Germinal center (tissue), 1 donor: ENCODE results near the gene AGPAT4.
"Not testable (repeated sequence)": the region's sequence is repeated elsewhere in the genome, so short reads cannot be mapped to it uniquely, and the experiment has no call there.

ENCODE experiments used
- DNase-seq: peaks from one replicate; pipeline ENCODE4 v3.0.0; 2012; ENCODE audit warnings: mixed read lengths, low spot score

Gene AGPAT4

DNA sequence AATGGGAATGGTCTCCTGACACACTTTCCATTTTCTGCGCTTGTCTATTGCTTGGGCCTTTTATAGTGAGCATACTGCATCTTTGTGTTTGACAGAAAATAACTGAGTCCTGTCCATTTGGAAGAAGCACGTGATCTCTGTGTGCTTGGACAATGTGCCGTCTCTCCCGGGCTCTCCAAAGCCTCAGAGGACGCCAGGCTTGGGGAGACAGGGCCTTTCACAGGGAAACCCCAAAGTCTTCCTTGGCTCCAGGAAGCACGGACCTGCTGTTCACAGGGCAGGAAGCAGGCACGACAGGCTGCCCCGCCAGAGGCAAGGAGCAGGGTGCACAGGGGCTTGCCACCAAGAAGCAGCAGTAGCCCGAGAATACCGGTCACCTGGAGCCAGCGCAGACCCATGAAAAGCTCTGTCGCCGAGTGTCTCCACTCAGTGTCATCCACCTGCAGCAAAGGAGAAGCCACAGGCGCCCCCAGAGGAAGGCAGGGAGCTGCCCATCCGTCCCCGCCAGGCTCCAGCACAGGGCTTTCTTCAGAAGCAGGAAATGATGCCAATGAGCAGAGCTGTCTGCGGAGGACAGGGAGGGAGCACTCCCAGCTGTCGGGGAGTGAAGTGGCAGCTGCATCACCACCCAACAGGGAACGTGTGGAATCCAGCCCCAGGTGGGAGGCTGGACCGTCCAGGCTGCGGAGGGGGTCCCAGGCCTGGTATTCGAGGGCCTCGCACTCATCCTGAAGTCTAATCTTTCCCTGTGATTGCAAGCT is 135.1 kb downstream of the AGPAT4 start:
- no peak for DNase-seq

DNA sequence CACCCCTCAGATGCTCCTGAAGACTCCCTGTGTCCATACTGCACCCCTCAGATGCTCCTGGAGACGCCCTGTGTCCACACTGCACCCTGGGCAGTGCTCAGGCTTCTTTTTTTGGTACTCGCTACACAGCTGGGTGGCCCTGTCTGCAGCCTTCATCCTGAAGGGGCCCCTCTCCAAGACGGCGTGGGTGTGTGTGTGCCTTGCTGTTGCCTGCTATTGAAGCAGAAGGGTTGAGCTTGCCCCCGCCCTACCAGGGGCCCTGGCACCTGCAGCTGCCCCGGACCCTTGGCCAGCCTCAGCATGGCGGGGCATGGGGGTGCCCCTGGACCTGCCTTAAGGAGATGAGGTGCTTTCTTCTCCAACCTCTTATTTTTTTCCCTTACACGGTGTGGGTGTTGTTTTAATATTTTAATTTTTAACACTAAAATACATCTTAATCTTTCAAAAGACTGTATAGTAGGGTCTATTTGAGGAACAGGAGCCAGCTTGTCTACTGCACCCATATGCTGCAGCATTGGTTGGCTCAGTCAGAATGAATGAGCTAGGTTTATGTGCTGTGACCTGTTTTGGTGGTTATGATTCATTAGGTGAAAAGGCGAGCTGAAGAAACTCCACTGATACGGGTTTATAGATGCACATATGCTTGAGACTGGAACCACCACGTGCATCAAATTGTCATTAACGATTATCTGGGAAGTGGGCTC is 135.9 kb downstream of the AGPAT4 start:
- no peak for DNase-seq

DNA sequence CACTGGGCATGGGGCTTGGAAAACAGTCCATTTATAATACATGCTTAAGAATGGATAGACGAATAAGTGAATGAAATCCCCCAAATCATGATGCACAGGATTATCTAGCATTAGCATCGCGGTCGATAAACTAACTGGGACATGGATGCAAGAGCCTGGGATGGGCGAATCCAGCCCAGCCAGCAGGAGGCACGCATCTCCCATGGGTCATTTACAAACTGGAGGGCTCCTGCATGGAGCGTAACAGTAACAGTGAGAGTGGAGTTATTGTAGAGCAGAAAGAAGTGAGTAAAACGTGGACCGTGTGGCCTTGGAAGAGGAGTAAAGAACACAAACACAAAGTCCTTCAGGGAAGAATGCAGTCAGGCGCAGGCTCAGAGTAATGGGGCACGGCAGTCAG is 136.5 kb downstream of the AGPAT4 start:
- DNase-seq: no peak

DNA sequence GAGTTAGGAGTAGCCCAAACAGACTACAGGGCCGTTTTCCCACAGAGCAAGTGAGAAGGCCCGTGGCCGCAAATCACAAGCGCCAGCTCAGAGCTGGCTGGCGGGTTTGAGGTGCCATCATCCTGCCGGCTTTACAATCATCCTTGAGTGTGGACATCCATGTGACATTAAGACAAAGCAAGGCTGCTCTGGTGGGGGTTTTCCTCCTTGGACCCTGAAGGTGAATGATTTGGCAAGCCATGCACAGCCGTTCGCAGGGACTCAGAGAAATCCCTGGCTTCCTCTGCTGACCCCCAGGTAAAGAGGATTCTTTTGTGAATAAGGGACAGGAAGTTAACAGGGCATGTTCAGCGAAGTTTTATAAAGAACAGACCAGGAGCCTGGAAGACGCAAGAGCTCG is 137.2 kb downstream of the AGPAT4 start:
- DNase-seq: no peak

DNA sequence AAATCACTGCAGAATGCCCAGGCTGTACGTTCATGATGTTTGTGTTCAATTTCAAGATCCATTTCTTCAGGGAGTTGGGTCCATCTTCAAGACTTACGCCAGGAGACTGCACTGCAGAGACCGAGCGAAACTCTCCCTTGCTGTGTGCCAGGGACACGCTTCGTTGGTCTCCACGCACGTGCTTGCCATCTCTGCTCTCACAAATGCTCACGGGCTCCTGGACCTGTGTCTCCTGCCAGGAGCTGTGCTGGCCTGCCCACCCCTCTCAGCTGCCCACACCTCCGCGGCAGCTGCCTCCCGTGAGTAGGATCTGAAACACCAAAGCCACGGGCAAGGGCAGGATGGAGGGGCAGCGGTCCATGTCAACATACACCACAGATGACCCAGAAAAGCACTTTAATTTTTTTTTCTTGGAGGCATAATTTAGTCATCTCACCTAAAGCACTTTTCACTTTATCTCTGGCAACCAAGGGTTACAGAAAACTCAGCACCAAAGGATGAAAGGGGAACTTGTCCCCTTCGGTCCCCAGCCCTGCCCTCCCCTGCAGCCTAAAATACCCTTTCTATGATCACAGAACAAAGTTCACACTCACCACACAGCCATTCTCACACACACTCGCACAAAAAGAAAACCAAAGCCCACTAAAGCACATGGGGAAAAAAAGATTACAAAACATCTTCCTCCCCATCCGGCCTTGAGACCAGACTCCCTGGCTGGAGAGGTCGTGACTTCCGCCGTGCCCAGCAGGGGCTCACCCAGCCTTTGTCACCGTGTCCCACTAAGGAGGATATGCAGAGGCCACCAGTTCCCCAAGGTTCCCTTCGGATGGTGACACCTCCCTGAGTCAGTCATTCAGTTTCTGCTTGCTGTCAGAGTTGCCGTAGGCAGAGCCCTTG is 137.9 kb downstream of the AGPAT4 start:
- no peak for DNase-seq

DNA sequence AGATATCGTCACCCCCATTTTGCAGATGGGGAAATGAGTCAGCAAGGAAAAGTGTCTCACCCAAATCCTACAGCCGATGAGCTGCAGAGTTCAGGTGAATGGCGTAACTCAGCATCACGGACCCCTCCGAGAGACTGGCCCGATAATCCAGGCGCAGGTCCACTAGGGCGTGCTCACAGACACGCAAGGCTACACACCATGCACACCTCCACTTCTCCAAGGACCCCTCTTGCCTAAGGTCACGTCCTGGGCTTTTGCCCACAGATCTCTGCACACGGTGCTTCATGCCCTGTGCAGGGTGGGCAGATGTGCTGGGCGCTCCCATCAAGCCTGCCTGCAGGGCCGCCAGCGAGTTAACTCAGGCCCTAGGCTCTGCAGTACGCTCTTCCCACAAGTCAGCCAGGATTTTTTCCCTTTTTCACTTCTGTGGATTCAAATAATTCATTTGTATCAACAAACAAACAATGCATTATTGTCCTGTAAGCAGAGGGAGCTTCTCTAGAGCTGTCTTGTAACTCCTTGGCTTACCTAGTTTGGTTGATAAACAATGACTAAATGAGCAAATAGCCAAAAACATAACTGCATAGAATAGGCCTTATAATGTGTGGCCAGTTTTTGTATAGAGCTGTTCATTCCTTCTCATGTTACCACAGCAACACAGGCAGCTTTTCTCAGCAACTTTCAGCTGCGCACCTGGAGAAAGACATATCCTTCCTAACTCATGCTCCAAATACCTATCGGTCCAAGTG is 139.1 kb downstream of the AGPAT4 start:
- DNase-seq: no peak

DNA sequence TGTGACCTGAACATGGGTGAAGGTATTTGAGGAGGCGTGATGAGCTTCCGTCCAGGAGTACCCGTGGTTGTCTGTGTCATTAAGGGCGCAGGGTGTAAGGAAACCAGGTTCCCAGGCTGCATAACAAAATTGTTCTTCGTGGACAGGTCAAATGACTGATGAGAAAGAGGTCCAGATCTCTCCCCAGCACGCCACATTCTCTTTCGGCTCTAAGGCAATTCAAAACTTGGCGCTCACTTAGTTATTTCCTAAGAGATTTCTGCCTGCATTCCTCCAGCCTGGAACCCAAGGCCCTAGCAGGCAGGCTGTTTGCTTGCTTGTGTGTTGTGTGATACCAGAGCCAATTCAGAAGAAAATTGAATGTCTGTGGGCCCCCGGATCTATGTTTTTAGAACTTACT is 139.9 kb downstream of the AGPAT4 start:
- DNase-seq: no peak

DNA sequence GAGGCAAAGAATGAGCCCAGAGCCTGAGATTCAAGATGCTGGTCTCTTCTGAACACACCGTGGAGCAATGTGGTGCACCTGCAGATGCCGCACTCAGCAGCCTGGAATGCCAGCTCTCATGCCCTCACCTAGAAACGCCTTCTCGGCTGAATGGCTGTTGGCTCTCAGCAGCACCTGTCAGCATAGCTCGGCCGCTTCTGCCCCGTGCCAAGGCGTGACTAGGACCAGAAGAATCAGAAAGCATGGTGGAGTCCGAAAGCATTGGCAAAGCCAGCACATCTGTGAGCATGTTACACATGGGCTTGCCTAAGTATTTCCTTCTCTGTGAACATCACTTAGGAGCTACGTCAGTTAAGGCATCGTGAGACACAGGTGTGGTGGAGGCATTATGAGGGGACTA is 141.5 kb downstream of the AGPAT4 start:
- DNase-seq: no peak

DNA sequence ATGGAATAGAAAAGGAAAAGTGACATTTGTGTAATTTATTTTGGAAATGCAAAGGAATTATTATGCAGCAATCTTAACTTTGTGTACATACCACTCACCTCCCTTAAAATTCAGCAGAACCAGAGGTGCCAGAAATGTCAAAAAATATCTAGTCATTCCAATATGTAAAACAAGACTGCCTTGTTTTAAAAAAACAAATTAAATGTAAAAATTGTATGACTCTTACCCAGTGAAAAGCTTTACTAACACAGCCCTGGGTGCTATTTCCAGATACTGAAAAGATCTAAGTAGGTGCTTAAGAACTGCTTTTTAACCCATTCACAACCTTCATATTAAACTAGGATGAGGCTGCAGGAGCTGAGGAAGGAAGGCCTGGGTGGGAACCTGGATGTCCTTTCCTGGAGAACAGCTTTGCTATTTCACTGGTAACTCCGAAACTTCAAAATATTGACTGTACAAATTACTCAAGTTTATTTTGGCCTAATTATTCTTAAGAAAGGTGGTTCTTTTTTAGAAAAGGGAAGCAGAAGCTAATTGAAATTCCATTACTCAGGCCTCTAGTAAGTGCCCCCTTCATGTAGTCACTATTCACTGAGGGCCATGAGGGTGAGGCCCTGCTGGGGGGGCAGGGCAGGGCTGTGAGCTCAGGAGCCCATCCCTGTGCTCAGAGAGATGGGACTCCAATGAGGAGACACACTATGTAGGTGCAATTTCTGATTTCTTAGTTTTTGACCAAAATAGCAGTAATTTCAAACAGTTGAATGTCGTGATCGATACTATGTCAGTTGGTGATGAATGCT is 142.7 kb downstream of the AGPAT4 start:
- DNase-seq: no peak

DNA sequence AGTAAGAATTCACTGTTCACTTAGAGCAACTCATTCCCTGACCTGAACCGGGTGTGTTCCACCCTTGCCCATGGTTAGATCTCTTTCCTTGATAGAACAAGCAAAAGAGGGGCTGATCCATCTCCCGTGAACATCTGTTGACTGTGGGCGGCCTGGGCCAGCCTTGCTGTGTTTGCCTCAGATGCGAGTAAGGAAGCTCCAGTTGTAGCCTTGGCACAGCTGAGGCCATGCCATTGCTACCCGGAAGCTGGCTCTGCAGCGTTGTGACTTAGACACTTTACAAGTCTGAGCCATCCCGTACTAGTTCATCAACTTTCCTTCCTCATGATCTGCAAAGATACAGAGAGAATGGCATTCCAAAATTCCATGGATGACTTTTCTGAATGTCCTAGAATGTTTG is 143.3 kb downstream of the AGPAT4 start:
- no peak for DNase-seq

DNA sequence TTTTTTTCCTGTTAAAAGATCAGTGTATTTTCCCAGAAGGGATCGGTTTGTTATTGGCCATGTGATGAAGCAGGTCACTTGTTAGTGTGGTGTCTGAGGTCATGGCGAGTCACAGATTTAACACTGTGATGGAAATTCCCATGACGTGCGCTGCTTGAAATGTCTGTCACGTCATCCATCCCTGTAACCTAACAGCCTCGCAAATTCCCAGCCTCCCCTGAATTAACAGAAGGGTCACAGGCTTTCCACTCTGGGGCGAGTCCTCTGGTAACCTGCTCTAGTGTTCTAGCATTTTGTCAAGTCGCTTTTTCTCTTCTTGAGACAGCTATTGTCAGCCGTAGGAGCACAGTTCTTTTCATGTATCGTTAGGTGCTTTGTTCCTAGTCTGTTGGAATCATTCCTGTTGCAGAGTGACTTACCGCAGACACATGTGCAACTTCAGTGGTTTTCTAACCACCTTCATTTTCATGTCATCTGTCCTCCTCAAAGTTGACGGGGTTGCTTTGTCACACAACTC is 145.1 kb downstream of the AGPAT4 start:
- DNase-seq: no peak

DNA sequence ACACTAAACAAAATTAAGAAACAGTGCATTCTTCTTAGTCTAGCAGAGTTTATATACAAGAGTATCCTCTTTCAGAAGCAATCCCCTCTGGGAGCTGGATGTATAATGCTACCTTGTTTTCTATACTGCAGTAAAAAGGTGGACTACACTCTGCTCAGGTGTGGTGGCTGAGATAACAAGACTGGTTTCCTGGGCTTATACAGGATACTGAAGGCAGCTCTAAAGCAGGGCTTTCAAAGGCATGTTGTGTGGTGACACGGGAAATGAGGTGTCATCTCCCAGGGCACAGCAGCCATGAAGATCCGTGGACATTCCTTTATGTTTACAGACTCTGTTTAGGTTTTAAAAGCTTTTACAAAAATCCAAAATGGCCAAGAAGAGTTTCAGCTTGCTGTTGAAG is 145.6 kb downstream of the AGPAT4 start:
- no peak for DNase-seq

DNA sequence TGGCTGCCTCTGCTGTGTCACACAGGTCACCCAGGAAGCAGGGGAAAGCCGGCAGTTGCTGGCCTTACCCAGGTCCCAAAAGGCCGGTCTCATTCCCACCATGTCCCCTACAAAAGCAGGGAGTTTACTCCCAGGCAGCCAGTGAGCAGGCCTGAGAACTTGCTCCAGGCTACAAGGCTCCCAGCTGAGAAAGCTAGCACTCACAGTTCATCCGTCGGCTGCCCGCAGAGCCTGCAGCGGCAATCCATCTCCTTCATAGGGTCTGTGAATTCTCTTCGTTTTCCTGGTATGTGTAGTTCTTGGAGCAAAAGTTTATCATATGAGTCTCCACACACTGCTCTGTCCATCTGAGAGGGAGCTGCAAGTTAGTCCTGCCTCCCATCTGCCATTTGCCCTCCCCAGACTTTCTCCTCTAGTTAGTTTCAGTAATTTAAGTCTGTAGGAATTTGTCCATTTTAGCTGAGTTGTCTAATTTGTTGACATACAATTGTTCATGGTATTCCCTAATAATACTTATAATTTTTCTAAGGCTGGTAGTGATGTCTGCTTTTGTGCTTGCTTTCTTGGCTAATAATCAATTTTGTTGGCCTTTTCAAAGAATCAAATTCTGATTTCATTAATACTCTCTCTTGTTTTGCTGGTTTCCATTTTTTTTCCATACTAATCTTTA is 146.7 kb downstream of the AGPAT4 start:
- DNase-seq: no peak

DNA sequence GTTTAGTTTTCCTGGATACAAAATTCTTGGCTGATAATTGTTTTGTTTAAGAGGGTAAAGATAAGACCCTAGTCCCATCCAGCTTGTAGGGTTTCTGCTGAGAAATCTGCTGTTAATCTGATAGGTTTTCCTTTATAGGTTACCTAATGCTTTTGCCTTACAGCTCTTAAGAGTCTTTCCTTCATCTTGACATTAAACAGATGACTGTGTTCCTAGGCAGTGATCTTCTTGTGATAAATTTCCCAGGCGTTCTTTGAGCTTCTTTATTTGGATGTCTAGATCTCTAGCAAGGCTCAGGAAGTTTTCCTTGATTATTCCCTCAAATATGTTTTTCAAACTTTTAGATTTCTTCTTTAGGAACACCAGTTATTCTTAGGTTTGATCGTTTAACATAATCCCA is 148.3 kb downstream of the AGPAT4 start:
- no peak for DNase-seq

DNA sequence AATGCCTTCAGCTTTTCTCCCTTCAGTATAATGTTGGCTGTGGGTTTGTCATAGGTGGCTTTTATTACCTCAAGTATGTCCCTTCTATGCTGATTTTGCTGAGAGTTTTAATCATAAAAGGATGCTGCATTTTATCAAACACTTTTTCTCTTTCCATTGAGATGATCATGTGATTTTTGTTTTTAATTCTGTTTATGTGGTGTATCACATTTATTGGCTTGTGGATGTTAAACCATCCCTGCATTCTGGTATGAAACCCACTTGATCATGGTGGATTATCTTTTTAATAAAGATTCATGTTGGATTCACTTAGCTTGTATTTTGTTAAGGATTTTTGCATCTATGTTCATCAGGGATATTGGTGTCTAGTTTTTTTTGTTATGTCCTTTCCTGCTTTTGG is 150.5 kb downstream of the AGPAT4 start:
- not testable (repeated sequence) for DNase-seq

DNA sequence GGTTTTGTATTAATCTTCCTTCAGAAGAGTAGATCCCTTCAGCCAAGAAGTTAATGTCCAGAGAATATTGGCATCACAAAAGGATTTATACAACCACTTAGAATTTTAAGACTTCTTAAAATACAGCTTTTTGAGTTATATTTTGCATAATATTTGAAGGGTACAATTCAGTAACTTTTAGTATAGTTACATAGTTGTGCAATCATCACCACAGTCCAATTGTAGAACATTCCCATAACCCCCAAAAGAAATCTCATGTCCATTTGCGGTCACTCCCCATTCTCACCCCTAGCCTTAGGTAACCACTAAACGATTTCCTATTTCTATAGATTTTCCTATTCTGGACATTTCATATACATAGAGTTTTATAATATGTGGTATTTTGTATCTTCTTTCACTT is 155.9 kb downstream of the AGPAT4 start:
- DNase-seq: no peak

DNA sequence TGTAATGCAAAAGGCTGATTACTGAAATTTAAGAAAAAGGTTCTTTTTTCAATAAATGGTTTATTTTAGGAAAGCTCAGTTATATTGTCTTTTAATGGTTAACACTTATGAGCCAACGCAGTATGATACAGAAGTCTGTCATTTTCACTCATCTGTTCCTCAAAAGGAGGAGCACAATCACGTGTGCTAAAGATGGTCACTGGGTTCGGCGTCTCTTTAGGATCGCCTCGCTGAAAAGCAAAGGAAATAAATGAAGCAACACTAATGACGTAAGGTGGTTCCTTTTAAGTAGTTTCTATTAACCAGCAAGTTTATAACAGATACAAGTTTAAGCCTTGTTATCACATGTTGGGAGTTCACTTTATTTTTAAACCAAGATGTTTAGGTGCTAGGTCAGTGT is 156.6 kb downstream of the AGPAT4 start:
- DNase-seq: no peak

DNA sequence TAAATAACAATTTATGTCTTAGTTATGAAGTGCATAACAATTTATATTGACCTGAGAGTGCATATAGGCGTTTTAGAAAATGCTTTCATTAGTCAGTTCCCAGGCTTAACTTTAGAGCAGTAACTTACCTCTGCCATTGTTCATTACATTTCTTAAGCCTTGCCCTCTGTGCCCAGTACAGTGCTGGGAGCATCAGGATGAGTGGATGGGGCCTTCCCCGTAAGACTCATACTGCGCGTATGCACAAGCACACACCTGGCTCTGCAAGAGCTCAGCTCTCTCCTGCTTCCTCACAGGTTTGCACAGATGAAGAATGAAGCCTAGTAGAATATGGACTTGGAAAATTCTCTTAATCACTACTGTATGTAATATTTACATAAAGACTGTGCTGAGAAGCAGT is 157.3 kb downstream of the AGPAT4 start:
- no peak for DNase-seq

DNA sequence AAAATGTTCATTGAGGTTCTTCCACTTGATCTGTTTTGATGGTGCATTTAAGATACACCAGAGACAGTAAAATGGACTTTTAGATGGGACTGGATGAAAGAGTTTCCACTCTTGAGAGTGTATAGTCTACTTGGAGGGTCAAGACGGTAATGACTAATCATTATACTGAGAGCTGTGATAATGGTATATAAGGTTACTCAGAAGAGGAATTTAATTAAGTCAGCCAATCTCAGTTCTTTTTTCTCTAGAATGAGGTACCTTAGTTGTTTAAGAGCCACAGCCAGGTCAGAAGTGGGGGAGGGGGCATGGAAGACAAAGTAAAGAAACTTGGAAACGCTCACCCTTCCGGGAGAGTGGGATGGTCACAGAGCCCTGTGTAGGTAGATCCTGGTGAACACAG is 158.4 kb downstream of the AGPAT4 start:
- DNase-seq: no peak

DNA sequence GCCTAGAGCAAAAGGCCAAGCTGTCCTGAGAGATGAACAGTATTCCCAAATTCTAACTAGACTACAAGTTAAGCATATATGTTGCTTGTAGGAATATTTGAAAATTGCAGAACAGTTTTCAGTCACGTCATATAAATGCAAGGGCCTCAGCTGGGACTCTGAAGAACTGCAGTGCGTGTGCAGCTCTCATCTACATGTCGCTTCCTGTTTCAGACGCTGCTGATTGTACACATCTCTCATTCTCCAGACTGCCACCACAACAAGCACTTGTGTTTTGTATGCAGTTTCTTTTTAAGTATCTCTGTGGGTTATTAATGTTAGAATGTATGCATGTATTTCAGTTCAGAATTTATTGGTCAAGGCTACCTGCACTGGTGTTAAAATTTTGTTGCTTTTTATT is 162.6 kb downstream of the AGPAT4 start:
- DNase-seq: no peak
